OCI-LY1 (cell line): ENCODE data around the gene NSG1.

ENCODE experiments used
- CTCF ChIP-seq: fragments of 200-600 bp; sonication (generic), shearing (Covaris generic); IDR thresholded peaks from 2 replicates; pipeline ENCODE4 v1.5.1; 2017; ENCODE audit warnings: mild to moderate bottlenecking, antibody characterized with exemption, low read length, moderate library complexity, mixed read lengths
- EZH2 ChIP-seq: fragments of 200-600 bp; sonication (generic), shearing (Covaris generic); IDR thresholded peaks from 2 replicates; pipeline ENCODE4 v1.8.0; 2017; ENCODE audit warnings: borderline replicate concordance, mixed run types, mild to moderate bottlenecking, antibody characterized with exemption, low read length, moderate library complexity, mixed read lengths

GRCh38 chr4:4377191-4377590, 9.7 kb upstream of the NSG1 start:
- TF ChIP-seq EZH2 (no peak), CTCF (no peak)
